GM12878 (cell line): Measurements from ENCODE around the gene LDLRAD4. TPM values are rescaled to one million over a fixed set of nuclear protein-coding genes. Genes with fewer than 3 reads are reported as not detected.

Source experiments
- ATAC-seq: fragments of 200-7000 bp; cut with Tn5 transposase; 3 replicates; pipeline ENCODE4 v1.9.1; 2020; ENCODE audit warnings: mild to moderate bottlenecking, moderate library complexity
- BruUV-seq: library from RNA; stranded (reverse); fragments of 400-500 nt; replicated peaks from 2 replicates; lab custom pipeline; 2021; lab: Mats Ljungman, UMichigan
- CTCF ChIA-PET: fragments of 300-600 bp; sonication (Branson Sonifier 250); formaldehyde crosslinking; extraction: SDS; loops from one replicate; lab custom pipeline; 2021; ENCODE audit warnings: inconsistent platforms; lab: Yijun Ruan, JAX
- POLR2A ChIA-PET: fragments of 350-600 bp; formaldehyde crosslinking; extraction: SDS; loops from one replicate; lab custom pipeline; 2021; ENCODE audit warnings: inconsistent platforms; lab: Charles Lee
- RAD21 ChIA-PET: fragments of 300-600 bp; sonication (Branson Sonifier 250); formaldehyde crosslinking; loops from one replicate; lab custom pipeline; 2023; ENCODE audit warnings: antibody characterized with exemption; ENCODE audit not compliant: unreplicated experiment; lab: Charles Lee
- SMC1A ChIA-PET: fragments of 300-600 bp; sonication (Branson Sonifier 250); formaldehyde crosslinking; loops from one replicate; lab custom pipeline; 2023; ENCODE audit not compliant: unreplicated experiment, uncharacterized antibody; lab: Charles Lee
- DNase-seq: peaks from one replicate; pipeline ENCODE4 v3.0.0-alpha.2; 2011; ENCODE audit warnings: low read depth, low spot score
- FAIRE-seq: peaks from 3 replicates; lab custom pipeline; 2011; peaks lifted over from hg19 to GRCh38; lab: Jason Lieb, UNC
- H2AFZ ChIP-seq: 2 replicates; pipeline ENCODE4 v1.6.0; 2011; ENCODE audit warnings: low read depth, low read length, control low read depth; ENCODE audit not compliant: control insufficient read depth
- H3K27ac ChIP-seq: 2 replicates; pipeline ENCODE4 v1.5.1; 2011; ENCODE audit warnings: control low read depth; ENCODE audit not compliant: control insufficient read depth, insufficient read depth
- H3K27me3 ChIP-seq, 2 experiments: replicated peaks in 1 of 2; 2 replicates each; pipeline versions ENCODE4 v1.6.0 to v1.6.1; 2011; ENCODE audit warnings: low read length in 1 of 2; ENCODE audit not compliant: control insufficient read depth in 2 of 2, insufficient read depth in 2 of 2
- H3K36me3 ChIP-seq, 2 experiments: 2 replicates each; pipeline ENCODE4 v1.5.1; 2011; ENCODE audit warnings: low read length in 1 of 2; ENCODE audit not compliant: control insufficient read depth in 2 of 2, insufficient read depth in 2 of 2
- H3K4me1 ChIP-seq: 2 replicates; pipeline ENCODE4 v1.6.1; 2011; ENCODE audit warnings: mild to moderate bottlenecking, low read length, moderate library complexity, mixed read lengths; ENCODE audit not compliant: control insufficient read depth, insufficient read depth
- H3K4me2 ChIP-seq: 2 replicates; pipeline ENCODE4 v1.6.0; 2011; ENCODE audit warnings: control low read depth; ENCODE audit not compliant: control insufficient read depth, insufficient read depth
- H3K4me3 ChIP-seq: fragments of 200-600 bp; sonication (generic); 2 replicates; pipeline ENCODE4 v1.5.1; 2016
- H3K79me2 ChIP-seq: 2 replicates; pipeline ENCODE4 v1.6.0; 2011; ENCODE audit warnings: low read length; ENCODE audit not compliant: control insufficient read depth, insufficient read depth
- H3K9ac ChIP-seq: 2 replicates; pipeline ENCODE4 v1.8.0; 2011; ENCODE audit warnings: low read length, control low read depth, mixed read lengths; ENCODE audit not compliant: control insufficient read depth, insufficient read depth
- H3K9me3 ChIP-seq: replicated peaks from 3 replicates; pipeline ENCODE4 v1.5.1; 2011; ENCODE audit warnings: mild to moderate bottlenecking, low read length; ENCODE audit not compliant: control insufficient read depth, insufficient read depth
- H4K20me1 ChIP-seq: 2 replicates; pipeline ENCODE4 v1.6.0; 2011; ENCODE audit not compliant: control insufficient read depth, insufficient read depth
- BMI1 ChIP-seq: fragments of 450-650 bp; IDR thresholded peaks from 2 replicates; pipeline ENCODE4 v1.6.1; 2016; ENCODE audit warnings: mild to moderate bottlenecking, moderate library complexity, borderline replicate concordance
- EED ChIP-seq: sonication (generic); IDR thresholded peaks from 2 replicates; pipeline ENCODE4 v1.6.1; 2016; ENCODE audit warnings: antibody characterized with exemption, low read depth
- ETV6 ChIP-seq, 2 experiments: fragments of 450-650 bp in 1 of 2; IDR thresholded peaks in 1 of 2; conservative IDR thresholded peaks in 1 of 2; 2 replicates each; pipeline ENCODE4 v1.6.1; 2014; ENCODE audit warnings: antibody characterized with exemption in 1 of 2, borderline replicate concordance in 1 of 2, low read depth in 1 of 2, mild to moderate bottlenecking in 1 of 2, moderate library complexity in 1 of 2
- HDAC2 ChIP-seq: fragments of 200-600 bp; sonication (generic); IDR thresholded peaks from 2 replicates; pipeline ENCODE4 v1.6.1; 2017
- HDGF ChIP-seq: fragments of 450-650 bp; IDR thresholded peaks from 2 replicates; pipeline ENCODE4 v1.6.1; 2016; ENCODE audit warnings: antibody characterized with exemption
- JUND ChIP-seq: IDR thresholded peaks from 2 replicates; pipeline ENCODE4 v1.6.1; 2012; ENCODE audit warnings: low read depth, mild to moderate bottlenecking, low read length, improper control_type of control experiment, moderate library complexity
- KAT2A ChIP-seq: conservative IDR thresholded peaks from 2 replicates; pipeline ENCODE4 v1.6.1; 2011; ENCODE audit warnings: low read depth, low read length; ENCODE audit not compliant: control insufficient read depth
- MYB ChIP-seq: fragments of 150-350 bp; IDR thresholded peaks from 2 replicates; pipeline ENCODE4 v1.6.1; 2014; ENCODE audit warnings: mild to moderate bottlenecking, low read depth, low read length, borderline replicate concordance
- NFIC ChIP-seq: IDR thresholded peaks from 2 replicates; pipeline ENCODE4 v1.6.1; 2012; ENCODE audit warnings: low read depth, mild to moderate bottlenecking, inconsistent platforms, low read length, moderate library complexity
- NFYA ChIP-seq: IDR thresholded peaks from 2 replicates; pipeline ENCODE4 v1.6.1; 2011; ENCODE audit warnings: low read depth, mild to moderate bottlenecking, low read length, improper control_type of control experiment, borderline replicate concordance
- PML ChIP-seq: IDR thresholded peaks from 2 replicates; pipeline ENCODE4 v1.6.1; 2012; ENCODE audit warnings: low read length, inconsistent platforms
- SIX5 ChIP-seq: IDR thresholded peaks from 2 replicates; pipeline ENCODE4 v1.6.1; 2011; ENCODE audit warnings: mild to moderate bottlenecking, low read depth, low read length, moderate library complexity; ENCODE audit not compliant: severe bottlenecking
- SPI1 ChIP-seq: IDR thresholded peaks from 2 replicates; pipeline ENCODE4 v1.6.1; 2011; ENCODE audit warnings: low read depth, mild to moderate bottlenecking, low read length, moderate library complexity, borderline replicate concordance; ENCODE audit not compliant: insufficient read depth
- TBL1XR1 ChIP-seq: IDR thresholded peaks from 2 replicates; pipeline ENCODE4 v1.6.1; 2012; ENCODE audit warnings: low read depth, low read length, improper control_type of control experiment
- WGBS: methylation state at CpG from one replicate; pipeline ENCODE4 v1.1.6; 2016; ENCODE audit warnings: low lambda C conversion rate; ENCODE audit not compliant: insufficient replicate concordance, insufficient coverage; ENCODE audit errors: missing lambda C conversion rate; 5-methylcytosine and 5-hydroxymethylcytosine counted together
- in situ Hi-C: fragments of 300-500 bp; cut with MboI; formaldehyde crosslinking; loops from 9 replicates; pipeline ENCODE4 v1.14.3; 2018; ENCODE audit warnings: mixed read lengths
- intact Hi-C: fragments of 100-400 bp; cut with micrococcal nuclease; formaldehyde crosslinking; loops from one replicate; pipeline ENCODE4 v1.14.2; 2022; ENCODE audit not compliant: unreplicated experiment
- polyA plus RNA-seq, 11 experiments: library from polyadenylated mRNA; depleted of rRNA in 4 of 11; unstranded in 6 of 11; stranded (reverse) in 5 of 11; fragments of >200 nt; fragmentation: Nextera tagmentation in 4 of 11; fragmentation: Illumina TruSeq in 1 of 11; extraction: Ambion mirVana in 4 of 11; extraction: Trizol in 1 of 11; gene quantifications; 1 replicate in 1 of 11; 2 replicates in 10 of 11; pipeline versions ENCODE4 v1.2.1 to v1.2.3, GENCODE V29; 2011 to 2016; ENCODE audit warnings: inconsistent platforms in 2 of 11, missing spikeins in 2 of 11, low read depth in 1 of 11
- total RNA-seq, 4 experiments: library from RNA; depleted of rRNA in 3 of 4; stranded (reverse); fragments of >200 nt in 3 of 4; fragmentation: Illumina TruSeq in 1 of 4; extraction: Trizol in 1 of 4; gene quantifications; 2 replicates each; pipeline versions ENCODE4 v1.2.1 to v1.2.3, GENCODE V29; 2013 to 2021
- TF ChIP-seq, protein P1 (sequence below): IDR thresholded peaks from 2 replicates; pipeline ENCODE4 v1.6.1; 2011; ENCODE audit warnings: low read depth, low read length, improper control_type of control experiment, borderline replicate concordance
- TF ChIP-seq, protein P2 (sequence below): IDR thresholded peaks from 2 replicates; pipeline ENCODE4 v1.6.1; 2011; ENCODE audit warnings: borderline replicate concordance, low read depth, mild to moderate bottlenecking, moderate library complexity, mixed read lengths, low read length; ENCODE audit not compliant: insufficient read depth; ENCODE audit errors: extremely low read length
- TF ChIP-seq, protein P3 (sequence below): fragments of 450-650 bp; IDR thresholded peaks from 2 replicates; pipeline ENCODE4 v1.6.1; 2017; ENCODE audit warnings: low read depth, mild to moderate bottlenecking, moderate library complexity
- TF ChIP-seq, protein P4 (sequence below): IDR thresholded peaks from 2 replicates; pipeline ENCODE4 v1.6.1; 2012; ENCODE audit warnings: low read depth, low read length, improper control_type of control experiment

Gene LDLRAD4
- total and polyA plus RNA-seq, 10 of the 15 experiments (the other 5 are each of a cell fraction or from before 2014, with no cell fraction given) = 2.7 to 16.8 (median 11.2) TPM

DNA sequence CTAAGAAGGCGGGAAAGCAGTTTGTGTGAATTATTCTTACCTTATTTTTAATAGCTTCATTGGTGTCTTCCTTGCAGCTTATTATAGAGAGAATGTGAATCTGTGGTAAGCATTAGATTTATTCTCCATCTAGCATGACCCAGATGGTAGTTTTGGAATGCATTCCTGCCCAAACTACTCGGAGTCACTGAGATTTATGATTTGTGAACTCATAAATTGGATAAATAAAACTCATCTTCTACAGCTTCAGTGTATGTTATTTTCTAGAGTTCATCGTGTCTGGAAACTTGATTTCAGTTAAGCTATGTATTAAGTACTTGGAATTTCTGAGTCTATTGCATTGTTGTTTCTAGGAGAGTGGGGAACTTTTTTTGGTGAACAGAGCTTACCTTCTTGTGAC is 337.3 kb downstream of the LDLRAD4 start (continued):
- TF ChIP-seq, protein P1, sequence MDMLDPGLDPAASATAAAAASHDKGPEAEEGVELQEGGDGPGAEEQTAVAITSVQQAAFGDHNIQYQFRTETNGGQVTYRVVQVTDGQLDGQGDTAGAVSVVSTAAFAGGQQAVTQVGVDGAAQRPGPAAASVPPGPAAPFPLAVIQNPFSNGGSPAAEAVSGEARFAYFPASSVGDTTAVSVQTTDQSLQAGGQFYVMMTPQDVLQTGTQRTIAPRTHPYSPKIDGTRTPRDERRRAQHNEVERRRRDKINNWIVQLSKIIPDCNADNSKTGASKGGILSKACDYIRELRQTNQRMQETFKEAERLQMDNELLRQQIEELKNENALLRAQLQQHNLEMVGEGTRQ = no peak

DNA sequence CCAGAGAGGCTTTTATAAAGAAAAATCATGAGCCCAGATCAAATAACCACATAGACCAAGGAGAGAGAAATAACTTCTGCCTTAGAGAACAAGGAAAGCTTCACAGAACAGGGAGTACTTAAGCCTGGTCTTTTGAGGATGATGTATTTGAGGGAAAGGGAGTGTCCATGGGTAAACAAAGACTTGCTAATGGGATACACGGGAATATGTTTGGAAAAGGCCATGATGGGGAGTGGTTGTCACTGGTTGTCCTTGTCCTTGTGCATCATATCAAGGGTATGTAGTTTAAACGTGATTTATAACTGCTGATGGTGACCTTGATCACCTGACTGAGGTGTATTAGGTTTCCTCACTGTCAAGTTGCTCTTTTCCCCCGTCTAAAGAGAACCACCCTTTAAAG is 337.9 kb downstream of the LDLRAD4 start:
- Histone ChIP-seq H3K27me3 (no peaks in the 10 kb centered on the region; a peak in 1 of 4 replicates), H3K9me3 (no peaks in the 10 kb centered on the region), H3K79me2 (no peaks in the 10 kb centered on the region), H3K4me2 (no peak overlapping the region), H4K20me1 (no peaks in the 10 kb centered on the region), H3K4me3 (no peak overlapping the region), H3K27ac (no peak overlapping the region), H3K36me3 (no peaks in the 10 kb centered on the region), H2AFZ (no peak overlapping the region), H3K9ac (no peak overlapping the region), H3K4me1 (peaks cover 5% of the 10 kb centered on the region)
- RAD21 ChIA-PET = interaction anchor here (0.6 to 9.6 kb wide), 8 partner anchors 13 to 340 kb away, joined by 3 to 337 read pairs (median 51); no protein-coding TSS in a partner anchor
- WGBS = 24% methylated on average over 3 of the region's 3 CpGs
- DNase-seq (no peak), FAIRE-seq (no peak), ATAC-seq (no peak)
- TF ChIP-seq EED (no peak), SPI1 (no peak), MYB (no peak), NFIC (no peak), TBL1XR1 (no peak), HDGF (no peak), JUND (no peak), PML (no peak), HDAC2 (no peak), BMI1 (no peak), KAT2A (no peak), NFYA (no peak), SIX5 (no peak), ETV6 (conservative IDR thresholded peaks at IDR 0.05 in 1 of 2, IDR thresholded peaks at IDR 0.05 in 1 of 2; ENCODE audit: borderline replicate concordance in 1 of 2, low read depth in 1 of 2) (no peak)
- TF ChIP-seq, protein P2, sequence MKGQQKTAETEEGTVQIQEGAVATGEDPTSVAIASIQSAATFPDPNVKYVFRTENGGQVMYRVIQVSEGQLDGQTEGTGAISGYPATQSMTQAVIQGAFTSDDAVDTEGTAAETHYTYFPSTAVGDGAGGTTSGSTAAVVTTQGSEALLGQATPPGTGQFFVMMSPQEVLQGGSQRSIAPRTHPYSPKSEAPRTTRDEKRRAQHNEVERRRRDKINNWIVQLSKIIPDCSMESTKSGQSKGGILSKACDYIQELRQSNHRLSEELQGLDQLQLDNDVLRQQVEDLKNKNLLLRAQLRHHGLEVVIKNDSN = no peak
- TF ChIP-seq, protein P3, sequence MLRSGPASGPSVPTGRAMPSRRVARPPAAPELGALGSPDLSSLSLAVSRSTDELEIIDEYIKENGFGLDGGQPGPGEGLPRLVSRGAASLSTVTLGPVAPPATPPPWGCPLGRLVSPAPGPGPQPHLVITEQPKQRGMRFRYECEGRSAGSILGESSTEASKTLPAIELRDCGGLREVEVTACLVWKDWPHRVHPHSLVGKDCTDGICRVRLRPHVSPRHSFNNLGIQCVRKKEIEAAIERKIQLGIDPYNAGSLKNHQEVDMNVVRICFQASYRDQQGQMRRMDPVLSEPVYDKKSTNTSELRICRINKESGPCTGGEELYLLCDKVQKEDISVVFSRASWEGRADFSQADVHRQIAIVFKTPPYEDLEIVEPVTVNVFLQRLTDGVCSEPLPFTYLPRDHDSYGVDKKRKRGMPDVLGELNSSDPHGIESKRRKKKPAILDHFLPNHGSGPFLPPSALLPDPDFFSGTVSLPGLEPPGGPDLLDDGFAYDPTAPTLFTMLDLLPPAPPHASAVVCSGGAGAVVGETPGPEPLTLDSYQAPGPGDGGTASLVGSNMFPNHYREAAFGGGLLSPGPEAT = no peak
- TF ChIP-seq, protein P4, sequence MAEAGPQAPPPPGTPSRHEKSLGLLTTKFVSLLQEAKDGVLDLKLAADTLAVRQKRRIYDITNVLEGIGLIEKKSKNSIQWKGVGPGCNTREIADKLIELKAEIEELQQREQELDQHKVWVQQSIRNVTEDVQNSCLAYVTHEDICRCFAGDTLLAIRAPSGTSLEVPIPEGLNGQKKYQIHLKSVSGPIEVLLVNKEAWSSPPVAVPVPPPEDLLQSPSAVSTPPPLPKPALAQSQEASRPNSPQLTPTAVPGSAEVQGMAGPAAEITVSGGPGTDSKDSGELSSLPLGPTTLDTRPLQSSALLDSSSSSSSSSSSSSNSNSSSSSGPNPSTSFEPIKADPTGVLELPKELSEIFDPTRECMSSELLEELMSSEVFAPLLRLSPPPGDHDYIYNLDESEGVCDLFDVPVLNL = no peak
- in situ Hi-C loops (loop anchor here (5.0 kb wide), 2 partner anchors 166 to 256 kb away; no protein-coding TSS in a partner anchor), intact Hi-C loops (loop anchor here (5.0 kb wide), 1 partner anchor 256 kb away; no protein-coding TSS in a partner anchor)
- BruUV-seq = no TSS peak
- CTCF ChIA-PET = interaction anchor here (0.8 to 9.5 kb wide), 16 partner anchors 11 to 558 kb away, joined by 3 to 337 read pairs (median 8); partner anchors contain the start of genes FAM210A and RNMT
- SMC1A ChIA-PET = interaction anchor here (0.6 to 9.6 kb wide), 14 partner anchors 7 to 346 kb away, joined by 3 to 372 read pairs (median 7); no protein-coding TSS in a partner anchor
- POLR2A ChIA-PET = interaction anchor here (0.9 to 1.2 kb wide), 2 partner anchors 31 to 124 kb away, joined by 3 read pairs; no protein-coding TSS in a partner anchor
